Neural progenitor cell (in vitro differentiated cells): ENCODE measurements around the gene ADISSP.

ENCODE experiments used
- EZH2 ChIP-seq: fragments of 200-600 bp; sonication (generic); IDR thresholded peaks from 2 replicates; pipeline ENCODE4 v1.6.1; 2017; ENCODE audit warnings: antibody characterized with exemption, mild to moderate bottlenecking, moderate library complexity
- TF ChIP-seq, protein P1 (sequence below): fragments of 200-600 bp; sonication (generic); IDR thresholded peaks from 2 replicates; pipeline ENCODE4 v1.5.1; 2017; ENCODE audit warnings: antibody characterized with exemption, mild to moderate bottlenecking

DNA sequence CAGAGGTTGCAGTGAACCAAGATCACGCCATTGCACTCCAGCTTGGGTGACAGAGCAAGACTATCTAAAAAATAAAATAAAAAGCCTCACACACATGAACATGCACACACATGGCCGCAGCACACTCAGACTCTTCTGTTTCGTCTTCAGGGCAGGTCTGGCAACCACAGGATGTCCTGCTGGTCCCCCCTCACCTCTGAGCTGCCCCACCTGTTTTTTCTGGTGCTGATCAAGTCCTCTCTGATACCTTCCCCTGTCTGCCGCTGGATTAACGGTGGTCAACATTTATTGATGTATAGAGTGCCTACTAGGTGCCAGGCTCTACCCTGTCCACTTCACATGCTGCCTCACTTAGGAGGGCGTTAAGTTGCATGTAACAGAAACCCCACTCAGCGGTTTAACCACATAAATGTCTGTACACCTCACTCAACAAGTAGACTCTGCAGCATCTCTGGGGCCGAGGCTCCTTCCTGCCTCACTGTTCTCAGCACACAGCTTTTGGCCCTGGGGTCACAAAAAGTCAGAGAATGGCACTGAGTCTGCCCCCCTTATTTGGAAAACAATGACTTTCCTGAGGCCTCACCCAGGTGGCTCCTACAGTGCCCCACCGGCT, 48.3 kb upstream of the ADISSP start:
- TF ChIP-seq, protein P1, sequence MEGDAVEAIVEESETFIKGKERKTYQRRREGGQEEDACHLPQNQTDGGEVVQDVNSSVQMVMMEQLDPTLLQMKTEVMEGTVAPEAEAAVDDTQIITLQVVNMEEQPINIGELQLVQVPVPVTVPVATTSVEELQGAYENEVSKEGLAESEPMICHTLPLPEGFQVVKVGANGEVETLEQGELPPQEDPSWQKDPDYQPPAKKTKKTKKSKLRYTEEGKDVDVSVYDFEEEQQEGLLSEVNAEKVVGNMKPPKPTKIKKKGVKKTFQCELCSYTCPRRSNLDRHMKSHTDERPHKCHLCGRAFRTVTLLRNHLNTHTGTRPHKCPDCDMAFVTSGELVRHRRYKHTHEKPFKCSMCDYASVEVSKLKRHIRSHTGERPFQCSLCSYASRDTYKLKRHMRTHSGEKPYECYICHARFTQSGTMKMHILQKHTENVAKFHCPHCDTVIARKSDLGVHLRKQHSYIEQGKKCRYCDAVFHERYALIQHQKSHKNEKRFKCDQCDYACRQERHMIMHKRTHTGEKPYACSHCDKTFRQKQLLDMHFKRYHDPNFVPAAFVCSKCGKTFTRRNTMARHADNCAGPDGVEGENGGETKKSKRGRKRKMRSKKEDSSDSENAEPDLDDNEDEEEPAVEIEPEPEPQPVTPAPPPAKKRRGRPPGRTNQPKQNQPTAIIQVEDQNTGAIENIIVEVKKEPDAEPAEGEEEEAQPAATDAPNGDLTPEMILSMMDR = no peak
- TF ChIP-seq EZH2 = no peak
